ENCODE data around the gene MOGAT1. TPM values are rescaled to one million over a fixed set of nuclear protein-coding genes. Genes with fewer than 3 reads are reported as not detected.

MOGAT1 gene
- total RNA-seq, 1 experiment from 2014 or later = 0.22 TPM

DNA sequence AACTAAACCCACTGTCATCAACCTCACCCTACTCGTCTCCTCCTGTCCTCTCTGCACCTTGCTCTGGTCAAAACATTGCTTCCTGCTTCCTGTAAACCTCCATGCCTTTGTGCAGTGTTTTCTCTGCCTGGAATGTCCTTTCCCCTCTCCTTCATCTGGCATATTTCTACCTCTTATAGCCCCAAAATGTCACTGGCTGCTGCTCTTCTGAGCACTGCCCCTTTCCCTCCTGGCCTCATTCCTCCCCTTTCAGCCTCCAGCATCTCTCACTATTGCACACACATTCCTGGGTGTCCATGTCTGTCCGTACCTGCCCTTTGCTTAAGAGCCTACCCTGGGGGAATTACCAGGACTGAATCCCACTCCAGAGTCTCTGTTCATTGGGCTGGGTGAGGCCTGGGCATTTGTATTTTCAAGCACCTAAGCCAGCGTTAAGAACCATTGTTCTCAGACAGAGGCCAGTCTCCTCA is 84.9 kb downstream of the MOGAT1 start:
- intact Hi-C loops (cut with micrococcal nuclease) = no loop called here
- RAD21 ChIA-PET (ENCODE audit: low non-redundant PET in 1 of 2, low total read pairs in 2 of 2, uncharacterized antibody in 2 of 2, unreplicated experiment in 2 of 2) = no interaction called here
- POLR2A ChIA-PET = no interaction called here
- peak; percentile 43; the same call in 1 of the 2 replicates for ATAC-seq
- Histone ChIP-seq H3K9ac (ENCODE audit: low read length) (no peak overlapping the region), H3K27ac (ENCODE audit: low read depth, low read length) (no peak overlapping the region), H3K4me3 (replicated peaks in 1 of 2; ENCODE audit: low read depth in 1 of 2, low read length in 2 of 2) (no peak overlapping the region), H4K20me1 (ENCODE audit: insufficient read depth) (no peaks in the 10 kb centered on the region), H3K27me3 (ENCODE audit: insufficient read depth, low read length) (no peaks in the 10 kb centered on the region), H3K9me3 (ENCODE audit: control insufficient read depth in 1 of 2, insufficient read depth in 1 of 2, low read depth in 1 of 2, low read length in 2 of 2) (no peaks in the 10 kb centered on the region), H3K36me3 (ENCODE audit: control insufficient read depth in 1 of 2, insufficient read depth in 2 of 2, low read length in 2 of 2) (no peaks in the 10 kb centered on the region), H3K4me2 (ENCODE audit: low read length) (peak overlapping the region; percentile 71), H3K4me1 (ENCODE audit: control insufficient read depth in 1 of 2, insufficient read depth in 2 of 2, low read length in 2 of 2) (peaks cover 9 to 16% of the 10 kb centered on the region in 2 experiments), H3K9me2 (ENCODE audit: insufficient read depth) (no peaks in the 10 kb centered on the region), H3K79me2 (ENCODE audit: insufficient read depth, low read length) (no peaks in the 10 kb centered on the region), H2AFZ (ENCODE audit: low read depth, low read length, poor library complexity, severe bottlenecking) (peak overlapping the region; percentile 100)
- BruUV-seq (replicated peaks) = no TSS peak
- CTCF ChIA-PET = interaction anchor here (0.7 kb wide), 1 partner anchor 142 kb away, joined by 5 read pairs; no protein-coding TSS in a partner anchor
- no peak for DNase-seq (ENCODE audit: low read depth, low spot score)
- TF ChIP-seq FOSL1 (IDR thresholded peaks at IDR 0.05; ENCODE audit: low read depth) = no peak
- TF ChIP-seq REST (IDR thresholded peaks at IDR 0.05; ENCODE audit: low read depth) = no peak
- TF ChIP-seq CBX3 (IDR thresholded peaks at IDR 0.05; ENCODE audit: low read depth) = no peak
- no peak for TF ChIP-seq CEBPB (IDR thresholded peaks at IDR 0.05; ENCODE audit: low read depth)
- TF ChIP-seq JUND (IDR thresholded peaks at IDR 0.05) = no peak
- TF ChIP-seq TCF7L2 (IDR thresholded peaks at IDR 0.05; ENCODE audit: borderline replicate concordance, extremely low read depth, insufficient read depth, insufficient read length) = no peak
- no peak for TF ChIP-seq MAX (IDR thresholded peaks at IDR 0.05)
- no peak for TF ChIP-seq POLR2A (IDR thresholded peaks at IDR 0.05; ENCODE audit: borderline replicate concordance, extremely low read depth, insufficient read depth, insufficient read length)
- no peak for TF ChIP-seq EGR1 (IDR thresholded peaks at IDR 0.05; ENCODE audit: low read depth)
- TF ChIP-seq SRF (IDR thresholded peaks at IDR 0.05; ENCODE audit: low read depth) = no peak
- no peak for TF ChIP-seq SP1 (IDR thresholded peaks at IDR 0.05; ENCODE audit: low read depth)
- TF ChIP-seq, protein P1, sequence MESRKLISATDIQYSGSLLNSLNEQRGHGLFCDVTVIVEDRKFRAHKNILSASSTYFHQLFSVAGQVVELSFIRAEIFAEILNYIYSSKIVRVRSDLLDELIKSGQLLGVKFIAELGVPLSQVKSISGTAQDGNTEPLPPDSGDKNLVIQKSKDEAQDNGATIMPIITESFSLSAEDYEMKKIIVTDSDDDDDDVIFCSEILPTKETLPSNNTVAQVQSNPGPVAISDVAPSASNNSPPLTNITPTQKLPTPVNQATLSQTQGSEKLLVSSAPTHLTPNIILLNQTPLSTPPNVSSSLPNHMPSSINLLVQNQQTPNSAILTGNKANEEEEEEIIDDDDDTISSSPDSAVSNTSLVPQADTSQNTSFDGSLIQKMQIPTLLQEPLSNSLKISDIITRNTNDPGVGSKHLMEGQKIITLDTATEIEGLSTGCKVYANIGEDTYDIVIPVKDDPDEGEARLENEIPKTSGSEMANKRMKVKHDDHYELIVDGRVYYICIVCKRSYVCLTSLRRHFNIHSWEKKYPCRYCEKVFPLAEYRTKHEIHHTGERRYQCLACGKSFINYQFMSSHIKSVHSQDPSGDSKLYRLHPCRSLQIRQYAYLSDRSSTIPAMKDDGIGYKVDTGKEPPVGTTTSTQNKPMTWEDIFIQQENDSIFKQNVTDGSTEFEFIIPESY (IDR thresholded peaks at IDR 0.05; ENCODE audit: extremely low read depth, insufficient replicate concordance, low read length) = no peak
- TF ChIP-seq YY1 (IDR thresholded peaks at IDR 0.05; ENCODE audit: extremely low read depth, insufficient replicate concordance, low read depth, low read length) = no peak
- TF ChIP-seq, protein P2, sequence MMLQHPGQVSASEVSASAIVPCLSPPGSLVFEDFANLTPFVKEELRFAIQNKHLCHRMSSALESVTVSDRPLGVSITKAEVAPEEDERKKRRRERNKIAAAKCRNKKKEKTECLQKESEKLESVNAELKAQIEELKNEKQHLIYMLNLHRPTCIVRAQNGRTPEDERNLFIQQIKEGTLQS (IDR thresholded peaks at IDR 0.05) = no peak

Data from HCT116 (cell line).